ENCODE measurements around the gene SLC6A17.

SLC6A17 gene

DNA sequence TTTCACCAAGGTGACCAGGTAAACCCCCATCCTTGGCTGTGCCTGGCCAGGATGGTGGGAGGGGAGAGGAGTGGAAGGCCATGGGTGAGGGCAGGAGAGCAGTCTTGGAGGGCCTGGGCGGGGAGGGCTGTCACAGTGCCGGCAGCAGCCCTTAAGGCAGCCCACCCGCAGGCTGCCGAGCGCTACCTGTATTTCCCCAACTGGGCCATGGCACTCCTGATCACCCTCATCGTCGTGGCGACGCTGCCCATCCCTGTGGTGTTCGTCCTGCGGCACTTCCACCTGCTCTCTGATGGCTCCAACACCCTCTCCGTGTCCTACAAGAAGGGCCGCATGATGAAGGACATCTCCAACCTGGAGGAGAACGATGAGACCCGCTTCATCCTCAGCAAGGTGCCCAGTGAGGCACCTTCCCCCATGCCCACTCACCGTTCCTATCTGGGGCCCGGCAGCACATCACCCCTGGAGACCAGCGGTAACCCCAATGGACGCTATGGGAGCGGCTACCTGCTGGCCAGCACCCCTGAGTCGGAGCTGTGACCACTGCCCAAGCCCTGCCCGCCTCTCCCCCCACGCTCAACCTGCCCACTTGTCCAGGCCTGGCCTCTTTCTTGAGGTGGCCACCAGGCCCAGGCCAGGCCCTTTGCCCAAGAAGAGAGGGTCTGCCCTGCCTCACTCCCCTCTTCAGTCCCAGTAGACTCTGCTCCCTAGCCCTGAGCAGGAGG lies 47.8 kb downstream of the SLC6A17 start:
- H3K4me1 Mint-ChIP-seq = peaks cover 4% of the 10 kb centered on the region
- no peak overlapping the region for H3K27ac Mint-ChIP-seq
- H3K36me3 Mint-ChIP-seq (ENCODE audit: low read depth) = no peaks in the 10 kb centered on the region
- H3K9me3 Mint-ChIP-seq = no peaks in the 10 kb centered on the region
- H3K4me3 Mint-ChIP-seq = no peak overlapping the region
- DNase-seq (no peak), ATAC-seq (no peak)
- no peaks in the 10 kb centered on the region for H3K27me3 Mint-ChIP-seq

DNA sequence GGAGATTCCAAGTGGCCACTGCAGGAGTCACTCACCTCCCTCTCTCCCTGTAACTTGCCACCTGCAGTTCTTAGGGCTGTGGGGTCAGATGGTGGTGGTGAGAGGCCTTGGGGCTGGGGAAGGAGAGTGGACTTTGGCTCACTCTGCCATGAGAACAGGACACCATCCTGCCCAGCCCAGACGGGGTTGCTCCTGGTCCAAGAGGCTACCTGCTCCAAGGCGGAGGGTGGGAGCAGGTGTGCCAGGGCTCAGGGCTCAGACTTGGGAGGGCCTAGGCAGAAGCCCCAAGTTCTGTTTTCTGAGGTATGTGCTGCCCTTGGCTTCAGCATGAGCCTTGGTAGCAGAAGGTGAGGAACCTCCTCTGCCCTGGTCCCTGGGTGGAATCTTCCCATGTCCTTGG lies 48.5 kb downstream of the SLC6A17 start:
- no peaks in the 10 kb centered on the region for H3K27me3 Mint-ChIP-seq
- peaks cover 11% of the 10 kb centered on the region for H3K4me1 Mint-ChIP-seq
- H3K4me3 Mint-ChIP-seq = no peak overlapping the region

DNA sequence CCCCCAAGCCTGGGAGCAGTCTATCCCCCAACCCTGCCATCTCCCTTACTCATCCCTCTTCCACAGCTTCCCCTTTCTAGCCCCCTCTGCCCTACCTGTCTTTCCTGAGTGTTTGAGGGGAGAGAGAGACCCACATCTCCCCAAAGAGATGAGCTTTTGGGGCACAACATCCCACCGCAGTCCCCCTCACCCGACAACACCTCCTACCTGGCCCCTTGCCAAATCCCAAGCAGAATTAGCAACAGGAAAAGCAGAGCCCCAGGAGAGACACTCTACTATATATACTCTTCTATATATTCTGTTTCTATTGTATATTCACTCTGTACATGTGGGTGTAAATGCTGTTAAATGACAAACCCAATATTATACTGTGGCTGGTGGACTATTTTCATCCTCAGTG lies 49.9 kb downstream of the SLC6A17 start:
- no peak for DNase-seq
- no peak overlapping the region for H3K27ac Mint-ChIP-seq
- no peaks in the 10 kb centered on the region for H3K36me3 Mint-ChIP-seq (ENCODE audit: low read depth)
- H3K9me3 Mint-ChIP-seq = no peaks in the 10 kb centered on the region
- H3K4me1 Mint-ChIP-seq = peaks cover 13% of the 10 kb centered on the region
- ATAC-seq = no peak
- no peak overlapping the region for H3K4me3 Mint-ChIP-seq
- no peaks in the 10 kb centered on the region for H3K27me3 Mint-ChIP-seq

More for the DNA sequence above, 48.5 kb downstream of the SLC6A17 start:
- no peak for DNase-seq
- Mint-ChIP-seq H3K9me3 (no peaks in the 10 kb centered on the region), H3K36me3 (ENCODE audit: low read depth) (no peaks in the 10 kb centered on the region), H3K27ac (no peak overlapping the region)
- no peak for ATAC-seq

DNA sequence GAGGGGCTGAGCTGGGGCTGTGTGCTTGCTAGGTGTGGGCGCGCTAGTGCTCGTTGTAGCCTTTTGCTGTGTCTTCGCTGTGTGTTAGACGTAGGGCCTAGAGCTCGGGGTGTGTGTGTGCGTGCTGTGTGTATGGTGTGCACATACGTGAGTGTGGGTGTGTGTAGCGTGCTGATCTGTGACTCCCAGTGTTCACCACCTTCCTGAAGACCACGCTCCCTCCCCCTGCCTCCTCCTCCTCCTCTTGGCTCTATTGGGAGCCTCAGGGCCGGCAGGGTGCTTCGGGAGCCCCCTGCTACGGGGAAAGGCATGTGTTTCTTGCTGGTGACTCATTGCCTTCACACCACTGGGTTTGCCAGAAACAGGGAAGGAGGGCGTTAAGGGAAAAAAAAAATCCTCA lies 50.4 kb downstream of the SLC6A17 start:
- Mint-ChIP-seq H3K27ac (no peak overlapping the region), H3K4me1 (peaks cover 13% of the 10 kb centered on the region), H3K4me3 (no peak overlapping the region), H3K27me3 (no peaks in the 10 kb centered on the region), H3K9me3 (no peaks in the 10 kb centered on the region), H3K36me3 (ENCODE audit: low read depth) (no peaks in the 10 kb centered on the region)
- no peak for ATAC-seq
- no peak for DNase-seq

DNA sequence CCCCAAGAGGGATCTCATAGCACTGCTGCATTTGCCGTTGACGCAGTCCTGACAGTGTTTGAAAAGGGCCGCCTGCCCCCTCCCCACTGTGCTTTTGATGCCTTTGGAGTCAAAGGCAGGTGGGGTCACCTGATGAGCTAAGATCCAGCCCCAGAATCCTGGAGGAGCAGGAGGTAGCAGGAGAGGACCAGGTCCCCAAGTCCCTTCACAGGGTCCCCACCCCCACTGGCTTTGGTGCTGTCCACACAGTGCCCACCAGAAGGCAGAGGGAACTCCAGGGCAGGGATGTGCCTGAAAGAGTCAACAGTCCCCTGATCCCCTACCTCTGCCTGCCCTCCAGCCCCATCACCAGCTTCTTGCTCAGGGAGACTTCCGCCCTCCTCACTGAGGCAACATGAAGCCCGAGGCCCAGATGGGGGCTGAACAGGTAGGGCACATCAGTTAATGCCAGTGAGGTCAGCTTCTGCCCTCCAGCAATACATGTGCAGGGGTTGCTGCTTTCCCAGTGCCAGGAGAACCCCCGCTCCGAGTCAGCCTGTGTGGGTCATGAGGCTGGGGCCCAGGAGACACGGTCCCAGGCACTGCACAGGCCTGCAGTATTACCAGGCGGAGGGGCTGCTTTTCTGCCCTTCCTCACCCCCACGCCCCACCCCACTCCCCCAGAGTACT lies 51.0 kb downstream of the SLC6A17 start:
- H3K4me3 Mint-ChIP-seq = no peak overlapping the region
- ATAC-seq = no peak
- H3K36me3 Mint-ChIP-seq (ENCODE audit: low read depth) = no peaks in the 10 kb centered on the region
- H3K27me3 Mint-ChIP-seq = no peaks in the 10 kb centered on the region
- no peak for DNase-seq
- no peaks in the 10 kb centered on the region for H3K9me3 Mint-ChIP-seq
- H3K4me1 Mint-ChIP-seq = peaks cover 13% of the 10 kb centered on the region
- H3K27ac Mint-ChIP-seq = no peak overlapping the region

DNA sequence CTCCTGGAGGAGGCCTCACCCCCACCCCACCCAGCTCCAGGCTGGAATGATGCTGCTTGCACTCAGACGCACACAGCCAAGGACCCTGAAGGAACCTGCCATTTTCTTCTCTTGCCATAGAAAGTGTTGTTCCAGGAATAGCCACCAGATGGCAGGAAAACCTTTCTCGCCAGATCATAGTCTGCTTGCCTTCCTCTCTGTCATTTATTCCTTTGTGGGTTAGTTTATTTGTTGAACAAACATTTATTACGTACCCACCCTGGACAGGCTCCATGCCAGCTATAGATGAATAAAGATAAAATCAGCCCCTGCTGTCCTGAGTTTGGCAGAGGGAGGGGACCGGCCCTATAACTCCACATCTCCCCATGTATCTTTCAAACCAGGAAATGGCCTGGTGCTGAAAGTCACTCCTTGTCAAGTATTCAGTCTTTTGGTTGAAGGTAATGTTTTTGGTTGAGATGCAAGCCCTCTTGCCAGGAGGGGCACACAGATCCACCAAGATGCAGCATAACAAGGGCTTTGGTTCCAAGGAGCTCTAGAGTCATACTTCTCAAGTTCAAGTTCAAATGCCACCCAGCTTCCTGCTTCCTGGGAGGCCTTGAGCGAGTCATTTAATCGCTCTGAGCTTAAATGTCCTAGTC lies 52.8 kb downstream of the SLC6A17 start:
- H3K4me3 Mint-ChIP-seq = no peak overlapping the region
- H3K27me3 Mint-ChIP-seq = no peaks in the 10 kb centered on the region
- ATAC-seq (peak; percentile 52), DNase-seq (peak; percentile 70)
- no peaks in the 10 kb centered on the region for H3K36me3 Mint-ChIP-seq (ENCODE audit: low read depth)
- peak overlapping the region; percentile 80 for H3K27ac Mint-ChIP-seq
- H3K4me1 Mint-ChIP-seq = peaks cover 19% of the 10 kb centered on the region
- no peaks in the 10 kb centered on the region for H3K9me3 Mint-ChIP-seq

DNA sequence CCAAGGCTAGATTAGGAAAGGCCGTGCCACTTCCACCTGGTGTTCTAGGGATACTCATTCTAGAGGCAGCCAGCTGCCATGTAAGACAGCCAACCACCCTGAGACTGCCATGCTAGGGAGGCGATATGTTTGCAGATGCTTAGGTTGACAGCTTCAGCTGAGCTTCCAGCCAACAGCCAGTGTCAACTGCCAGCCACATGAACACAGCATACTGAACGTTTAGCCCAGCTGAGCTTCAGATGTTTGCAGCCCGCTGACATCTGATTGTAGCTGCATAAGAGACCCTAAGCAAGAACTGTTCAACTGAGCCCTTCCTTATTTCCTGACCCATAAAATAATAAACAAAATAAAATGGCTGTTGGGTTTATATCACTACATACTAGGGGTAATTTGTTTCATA lies 54.9 kb downstream of the SLC6A17 start:
- no peaks in the 10 kb centered on the region for H3K36me3 Mint-ChIP-seq (ENCODE audit: low read depth)
- no peaks in the 10 kb centered on the region for H3K9me3 Mint-ChIP-seq
- DNase-seq (no peak), ATAC-seq (no peak)
- H3K27ac Mint-ChIP-seq = no peak overlapping the region
- no peaks in the 10 kb centered on the region for H3K27me3 Mint-ChIP-seq
- peaks cover 30% of the 10 kb centered on the region for H3K4me1 Mint-ChIP-seq
- H3K4me3 Mint-ChIP-seq = no peak overlapping the region

DNA sequence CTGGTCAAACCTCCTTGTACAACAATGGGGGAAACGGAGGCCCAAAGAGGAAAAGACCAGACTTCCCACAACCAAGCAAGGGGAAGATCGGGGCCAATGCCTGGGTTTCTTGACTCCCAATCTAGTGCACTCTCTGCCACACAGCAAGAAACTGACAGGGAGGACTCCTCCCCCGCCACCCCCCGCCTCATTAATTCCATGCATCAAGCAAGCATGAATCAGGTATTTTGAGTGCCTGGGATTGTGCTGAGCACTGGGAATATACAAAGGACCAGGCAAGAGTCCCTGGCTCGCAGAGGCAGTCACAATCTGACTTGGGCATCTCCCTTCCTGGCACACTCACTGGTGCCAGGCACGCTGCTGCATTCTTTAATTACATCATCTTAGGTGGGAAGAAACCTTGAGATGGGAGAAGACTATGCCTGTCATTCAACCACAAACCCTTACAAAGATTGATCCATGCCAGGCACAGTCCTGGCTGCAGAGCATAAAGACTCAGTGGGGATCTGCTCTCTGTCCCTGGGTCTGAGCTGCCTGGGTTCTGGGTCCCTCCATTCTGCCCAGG lies 55.4 kb downstream of the SLC6A17 start:
- Mint-ChIP-seq H3K27ac (no peak overlapping the region), H3K4me1 (peaks cover 30% of the 10 kb centered on the region)
- ATAC-seq = no peak

DNA sequence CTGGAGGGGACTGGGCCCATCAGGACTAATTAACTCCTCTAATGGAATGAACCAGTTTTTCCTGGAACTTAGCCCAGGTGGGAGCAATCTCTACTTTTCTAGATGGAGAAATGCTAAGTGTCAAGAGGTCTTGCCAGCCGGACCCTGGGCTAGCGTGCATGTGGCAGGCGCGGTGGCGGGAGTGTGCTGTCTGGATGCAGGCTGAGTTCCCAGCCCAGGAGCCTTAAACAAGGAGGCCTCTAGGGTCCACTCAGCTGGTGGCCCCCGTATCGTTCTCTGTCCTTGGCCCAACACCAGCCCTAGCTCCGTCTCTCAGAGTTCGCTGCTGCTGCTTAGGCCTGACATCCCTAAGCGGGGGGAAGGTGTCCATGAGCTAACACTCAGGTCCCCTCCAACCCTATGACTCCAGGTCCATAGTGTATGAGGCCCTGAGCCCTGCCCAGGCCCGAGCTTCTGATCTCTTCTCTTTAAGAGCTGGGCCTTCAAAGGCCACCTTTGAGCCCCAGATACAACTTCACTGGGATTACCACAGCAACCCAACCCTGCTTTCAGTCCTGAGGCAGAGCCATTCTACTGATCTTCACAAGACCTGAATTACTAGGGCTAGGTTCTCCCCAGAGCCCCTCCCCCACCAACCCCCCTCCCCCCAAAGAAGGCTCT lies 56.1 kb downstream of the SLC6A17 start:
- peaks cover 34% of the 10 kb centered on the region for H3K4me1 Mint-ChIP-seq
- no peak for ATAC-seq
- no peak overlapping the region for H3K27ac Mint-ChIP-seq
- no peak for DNase-seq
- H3K4me3 Mint-ChIP-seq = no peak overlapping the region
- H3K27me3 Mint-ChIP-seq = no peaks in the 10 kb centered on the region
- no peaks in the 10 kb centered on the region for H3K9me3 Mint-ChIP-seq
- H3K36me3 Mint-ChIP-seq (ENCODE audit: low read depth) = no peaks in the 10 kb centered on the region

More for the DNA sequence above, 55.4 kb downstream of the SLC6A17 start:
- Mint-ChIP-seq H3K9me3 (no peaks in the 10 kb centered on the region), H3K27me3 (no peaks in the 10 kb centered on the region), H3K36me3 (ENCODE audit: low read depth) (no peaks in the 10 kb centered on the region), H3K4me3 (no peak overlapping the region)
- DNase-seq = no peak

DNA sequence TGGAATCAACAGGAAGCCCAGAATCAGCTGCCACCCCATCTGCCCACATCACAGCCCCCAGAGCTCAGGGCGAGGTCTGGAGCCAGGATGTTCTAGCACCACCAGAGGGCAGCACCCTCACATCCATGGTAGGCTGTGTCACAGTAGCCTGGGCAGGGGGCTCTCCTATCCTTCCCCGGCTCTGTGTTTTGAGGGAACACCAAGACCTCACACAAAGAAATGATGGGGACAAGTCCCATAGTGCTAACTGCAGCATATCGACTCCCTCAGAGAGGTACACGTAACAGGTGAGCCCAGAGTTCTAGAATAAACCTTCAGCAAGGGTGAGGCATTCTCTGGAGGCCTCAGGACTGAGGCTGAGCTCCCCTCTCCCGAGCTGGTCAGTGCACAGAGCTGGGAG lies 57.5 kb downstream of the SLC6A17 start:
- H3K4me3 Mint-ChIP-seq = no peak overlapping the region

DNA sequence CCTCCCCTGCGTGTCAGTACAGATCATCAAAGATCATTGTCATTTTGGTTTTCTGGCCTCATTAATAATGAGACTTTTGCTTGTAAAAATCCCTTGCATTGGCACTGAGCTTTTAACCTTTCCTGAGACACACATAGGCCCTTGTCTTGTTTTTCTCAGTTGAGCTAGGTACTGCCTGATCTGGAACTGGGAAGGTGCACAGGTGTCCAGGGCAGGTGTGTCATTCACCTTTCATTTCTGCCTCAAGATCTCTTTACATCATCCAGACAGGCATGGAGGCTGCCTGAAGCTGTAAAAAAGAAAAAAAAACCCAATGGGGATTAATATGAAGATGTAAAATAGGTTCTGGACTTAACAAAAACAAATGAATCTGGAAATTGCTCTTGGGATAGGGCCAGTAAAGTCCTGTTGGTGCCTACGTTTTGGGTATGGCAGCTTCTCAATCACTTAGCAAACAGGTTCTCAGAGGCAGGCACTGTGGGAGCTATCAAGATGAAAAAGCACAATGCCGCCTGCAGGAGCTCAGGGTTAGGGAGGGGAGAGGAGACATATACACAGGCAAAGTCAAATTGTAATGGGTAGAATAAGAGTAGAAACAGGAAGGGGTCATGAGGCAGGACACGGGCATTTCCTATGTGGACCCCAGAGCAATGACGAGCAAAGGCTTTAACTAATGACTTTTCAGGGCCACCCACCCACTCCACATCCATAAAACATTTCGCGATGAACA lies 58.8 kb downstream of the SLC6A17 start:
- Mint-ChIP-seq H3K4me1 (peaks cover 39% of the 10 kb centered on the region), H3K27ac (peak overlapping the region; percentile 80)

More for the DNA sequence above, 57.5 kb downstream of the SLC6A17 start:
- H3K4me1 Mint-ChIP-seq = peaks cover 42% of the 10 kb centered on the region
- peak; percentile 22 for ATAC-seq
- H3K27me3 Mint-ChIP-seq = peaks cover 2% of the 10 kb centered on the region
- DNase-seq = peak; percentile 83
- peak overlapping the region; percentile 57 for H3K27ac Mint-ChIP-seq
- H3K36me3 Mint-ChIP-seq (ENCODE audit: low read depth) = no peaks in the 10 kb centered on the region
- H3K9me3 Mint-ChIP-seq = no peaks in the 10 kb centered on the region

DNA sequence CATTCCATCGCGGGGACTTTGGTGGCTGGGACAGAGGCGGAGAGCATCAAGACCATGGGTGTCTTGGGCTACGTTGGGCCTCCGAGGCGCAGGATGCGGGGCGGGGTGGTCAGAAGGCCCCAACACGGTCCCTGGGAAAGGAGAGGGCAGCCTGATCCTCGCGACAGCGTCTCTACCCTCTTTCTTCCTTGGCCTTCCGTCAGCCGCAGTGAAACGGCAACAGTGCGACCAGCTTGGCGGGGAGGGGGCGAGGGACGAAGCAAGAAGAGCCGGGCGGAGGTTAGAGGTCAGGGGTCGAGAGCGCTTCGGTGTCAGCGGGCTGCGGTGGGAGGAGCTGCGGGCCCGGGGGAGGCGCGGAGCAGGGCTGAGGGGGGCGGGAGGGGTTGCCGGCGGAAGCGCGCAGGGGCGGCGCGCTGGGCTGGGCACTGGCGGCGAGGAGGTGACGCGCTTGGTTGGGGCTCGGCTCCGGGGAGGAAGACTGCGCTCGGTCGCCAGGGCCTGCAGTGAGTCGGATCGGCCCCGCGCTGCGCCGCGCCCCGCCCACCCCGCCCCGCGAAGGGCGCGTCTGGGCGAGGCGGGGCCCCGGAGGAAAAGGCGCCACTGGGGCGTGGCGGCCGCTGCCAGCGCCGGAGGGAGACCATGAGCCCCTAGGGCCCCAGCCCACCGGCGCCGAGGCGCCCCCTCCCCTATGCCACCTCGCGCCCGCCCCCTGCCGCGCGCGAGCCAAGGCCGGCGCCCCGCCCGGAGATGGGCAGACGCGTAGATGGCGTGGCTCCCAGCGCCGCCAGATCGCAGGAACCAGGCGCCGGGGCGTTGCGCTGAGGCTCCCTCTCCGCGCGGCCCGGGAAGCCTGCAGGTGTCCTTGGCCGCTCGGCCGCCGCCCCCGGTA lies 59.7 kb downstream of the SLC6A17 start, which contains the start of gene KCNC4:
TSS of gene KCNC4 (plus strand) at position 600 of the 889 bp plus-strand sequence. CDS start 1,186 bp downstream, outside the sequence.
- peaks cover 4% of the 10 kb centered on the region for H3K27me3 Mint-ChIP-seq
- no peaks in the 10 kb centered on the region for H3K9me3 Mint-ChIP-seq
- H3K27ac Mint-ChIP-seq = peak within 1 kb of the TSS; percentile 80
- peak; percentile 91 for ATAC-seq
- peaks cover 1% of the 10 kb centered on the region for H3K36me3 Mint-ChIP-seq (ENCODE audit: low read depth)
- H3K4me3 Mint-ChIP-seq = peak within 1 kb of the TSS; percentile 83
- peaks cover 44% of the 10 kb centered on the region for H3K4me1 Mint-ChIP-seq
- DNase-seq = peak; percentile 89

More for the DNA sequence above, 58.8 kb downstream of the SLC6A17 start:
- Mint-ChIP-seq H3K36me3 (ENCODE audit: low read depth) (peaks cover 1% of the 10 kb centered on the region), H3K9me3 (no peaks in the 10 kb centered on the region), H3K4me3 (peak overlapping the region; percentile 77), H3K27me3 (peaks cover 4% of the 10 kb centered on the region)
- DNase-seq (no peak), ATAC-seq (no peak)
